GM12801 (cell line): ENCODE results near the gene KHDRBS1.

Source experiments
- TF ChIP-seq, protein P1 (sequence below): IDR thresholded peaks from one replicate; pipeline ENCODE4 v1.5.1; 2011; ENCODE audit warnings: control low read depth; ENCODE audit not compliant: insufficient read length; ENCODE audit errors: extremely low read depth

The KHDRBS1 gene

DNA sequence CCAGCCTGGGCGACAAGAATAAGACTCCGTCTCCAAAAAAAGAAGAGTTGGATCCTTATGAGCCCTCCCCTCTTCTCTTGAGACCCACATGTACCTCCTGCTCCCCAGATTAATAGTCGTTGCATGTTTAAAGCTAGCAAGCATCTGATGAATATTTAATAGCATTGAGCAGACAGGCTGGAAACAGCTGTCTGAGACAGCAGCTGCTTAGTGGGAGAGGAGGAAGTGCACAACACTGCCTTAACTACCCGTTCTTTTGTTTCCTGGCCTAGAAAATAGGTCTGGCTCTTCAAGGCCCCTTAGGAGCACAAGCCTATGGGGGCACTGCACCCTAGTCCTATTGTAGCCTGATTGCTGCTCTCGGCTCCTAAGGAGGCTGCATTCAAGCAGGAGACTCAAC lies 41.7 kb downstream of the KHDRBS1 start:
- TF ChIP-seq, protein P1, sequence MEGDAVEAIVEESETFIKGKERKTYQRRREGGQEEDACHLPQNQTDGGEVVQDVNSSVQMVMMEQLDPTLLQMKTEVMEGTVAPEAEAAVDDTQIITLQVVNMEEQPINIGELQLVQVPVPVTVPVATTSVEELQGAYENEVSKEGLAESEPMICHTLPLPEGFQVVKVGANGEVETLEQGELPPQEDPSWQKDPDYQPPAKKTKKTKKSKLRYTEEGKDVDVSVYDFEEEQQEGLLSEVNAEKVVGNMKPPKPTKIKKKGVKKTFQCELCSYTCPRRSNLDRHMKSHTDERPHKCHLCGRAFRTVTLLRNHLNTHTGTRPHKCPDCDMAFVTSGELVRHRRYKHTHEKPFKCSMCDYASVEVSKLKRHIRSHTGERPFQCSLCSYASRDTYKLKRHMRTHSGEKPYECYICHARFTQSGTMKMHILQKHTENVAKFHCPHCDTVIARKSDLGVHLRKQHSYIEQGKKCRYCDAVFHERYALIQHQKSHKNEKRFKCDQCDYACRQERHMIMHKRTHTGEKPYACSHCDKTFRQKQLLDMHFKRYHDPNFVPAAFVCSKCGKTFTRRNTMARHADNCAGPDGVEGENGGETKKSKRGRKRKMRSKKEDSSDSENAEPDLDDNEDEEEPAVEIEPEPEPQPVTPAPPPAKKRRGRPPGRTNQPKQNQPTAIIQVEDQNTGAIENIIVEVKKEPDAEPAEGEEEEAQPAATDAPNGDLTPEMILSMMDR, result no peak

DNA sequence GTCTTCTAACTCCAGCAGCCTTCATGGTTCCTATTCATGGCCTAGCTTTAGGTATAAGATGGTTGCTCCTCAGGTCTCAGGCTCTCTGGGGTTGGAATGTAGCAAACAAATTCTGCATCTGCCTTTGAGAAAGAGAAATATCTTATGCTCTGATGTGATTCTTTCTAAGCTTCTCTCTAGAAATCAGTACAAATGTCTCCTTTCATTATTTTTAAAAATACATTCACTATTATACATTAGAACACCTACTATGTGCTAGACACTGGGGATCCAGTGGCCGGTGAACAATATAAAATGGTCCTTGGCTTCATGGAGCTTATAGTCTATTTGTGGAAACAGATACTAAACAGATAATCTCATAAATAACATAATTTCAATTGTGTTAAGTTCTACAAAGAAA lies 42.9 kb downstream of the KHDRBS1 start:
- TF ChIP-seq, protein P1, result no peak

DNA sequence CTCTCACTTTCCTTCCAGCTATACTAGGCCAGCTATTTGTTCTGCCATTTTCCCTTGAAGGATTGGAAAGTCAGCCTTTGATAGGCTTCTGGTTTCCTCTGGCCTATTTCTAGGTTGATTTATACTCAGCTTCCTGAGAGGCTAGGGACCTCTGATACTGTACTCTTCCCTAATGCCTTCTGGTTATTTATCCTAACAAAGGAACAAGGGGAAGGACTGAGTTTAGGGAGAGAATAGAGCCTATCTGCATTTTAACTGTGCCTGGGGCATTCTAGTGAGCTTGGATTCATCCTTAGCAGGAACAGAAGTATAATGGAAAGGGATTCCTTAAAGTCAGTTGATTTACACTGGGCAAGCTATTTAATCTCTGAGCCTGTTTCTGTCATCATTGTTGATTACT lies 47.2 kb downstream of the KHDRBS1 start:
- TF ChIP-seq, protein P1, result no peak

DNA sequence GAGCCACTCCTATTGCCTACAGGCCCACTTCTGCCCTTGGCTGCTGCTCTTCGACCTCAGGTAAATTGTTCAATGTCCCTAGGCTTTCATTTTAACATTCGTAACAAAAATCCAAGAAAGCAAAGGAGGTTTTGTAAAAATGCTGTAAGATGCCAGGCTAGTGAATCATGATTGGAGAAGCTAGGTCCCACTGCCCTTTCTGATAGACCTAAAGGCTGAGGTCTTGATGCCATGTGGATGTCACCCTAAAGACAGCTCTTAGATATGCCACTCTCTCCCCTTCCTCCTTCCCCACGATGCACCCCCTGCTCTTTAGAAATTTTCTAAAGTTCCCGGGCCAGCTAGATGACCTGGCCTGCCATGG lies 49.2 kb downstream of the KHDRBS1 start:
- TF ChIP-seq, protein P1, result no peak

DNA sequence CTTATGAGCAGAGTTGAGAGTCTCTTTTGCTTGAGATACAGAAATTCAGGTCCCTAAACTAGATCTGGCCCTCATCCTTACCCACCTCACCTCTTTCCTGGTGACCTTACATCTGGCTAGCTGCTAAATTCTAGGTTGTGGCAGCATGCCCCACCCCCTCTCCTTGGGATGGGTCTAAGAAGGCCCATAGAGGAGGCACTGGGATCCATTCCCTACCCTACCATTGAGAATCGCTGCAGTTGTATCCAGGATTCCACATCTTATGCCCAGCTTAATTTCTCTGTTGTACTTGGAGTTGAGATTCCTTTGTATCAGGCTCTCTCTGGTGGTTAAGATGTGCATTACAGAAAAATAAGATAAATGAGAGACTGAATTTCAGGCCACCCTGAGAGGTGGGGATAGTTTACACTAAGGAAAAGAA lies 49.6 kb downstream of the KHDRBS1 start:
- TF ChIP-seq, protein P1, result no peak

DNA sequence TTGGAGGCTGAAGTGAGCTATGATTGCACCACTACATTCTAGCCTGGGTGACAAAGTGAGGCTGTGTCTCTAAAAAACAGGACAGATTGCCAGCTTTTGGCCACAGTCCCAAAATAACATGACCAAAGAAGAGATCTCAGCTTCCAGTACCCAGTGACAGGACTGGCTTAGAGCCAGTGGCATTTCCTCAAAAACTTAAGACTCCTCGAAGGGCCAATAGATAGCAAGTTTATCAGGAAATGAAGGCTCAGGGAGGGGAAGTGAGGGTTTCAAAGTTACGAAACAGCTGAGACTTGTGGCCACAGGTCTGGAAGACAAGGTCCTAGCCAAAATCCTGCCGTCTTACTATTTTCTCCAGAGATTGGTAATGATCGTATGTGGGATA lies 52.8 kb downstream of the KHDRBS1 start:
- TF ChIP-seq, protein P1, result no peak

DNA sequence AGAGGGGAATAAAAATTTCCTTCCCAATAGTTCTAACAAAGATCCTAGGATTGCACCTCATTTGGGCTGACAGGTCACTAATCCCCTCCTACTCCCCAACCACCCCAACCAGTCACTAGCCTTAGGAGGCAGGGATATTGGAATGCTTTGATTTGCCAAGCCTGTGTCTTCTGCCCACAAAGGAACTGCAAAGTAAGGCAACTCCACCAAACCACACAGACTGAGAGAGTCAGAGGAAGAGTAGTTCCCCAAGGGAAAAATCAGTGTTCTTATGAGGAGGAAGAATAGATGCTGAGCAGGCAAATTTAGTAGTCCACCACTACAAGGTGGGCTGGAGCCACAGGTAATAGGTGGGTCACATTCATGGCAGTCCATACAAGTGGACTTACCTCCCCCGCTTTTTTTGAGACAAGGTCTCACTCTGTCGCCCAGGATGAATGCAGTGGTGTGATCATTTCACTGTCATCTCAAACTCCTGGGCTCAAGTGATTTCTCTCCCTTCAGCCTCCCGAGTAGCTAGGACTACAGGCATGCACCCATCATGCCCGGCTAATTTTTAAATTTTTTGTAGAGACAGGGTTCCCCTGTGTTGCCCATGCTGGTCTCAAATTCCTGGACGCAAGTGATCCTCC lies 55.4 kb downstream of the KHDRBS1 start:
- TF ChIP-seq, protein P1, result no peak
